Liver (tissue), 9 donors: Measurements from ENCODE around the gene TMEM259. TPM values are rescaled to one million over a fixed set of nuclear protein-coding genes. Genes with fewer than 3 reads are reported as not detected.

Experiments used
- DNase-seq: peaks from one replicate; pipeline ENCODE4 v3.0.0-alpha.2; 2017; ENCODE audit warnings: low spot score
- H3K27ac ChIP-seq, 2 donors: one replicate each; pipeline ENCODE4 v1.7.0; 2013; ENCODE audit warnings: inconsistent platforms in 2 of 2, low read length in 2 of 2, control low read depth in 1 of 2, low read depth in 1 of 2, mild to moderate bottlenecking in 1 of 2
- H3K27me3 ChIP-seq, 4 donors: one replicate each; pipeline versions ENCODE4 v1.6.1 to v1.7.0; 2013; ENCODE audit warnings: low read length in 3 of 4, inconsistent platforms in 1 of 4, mild to moderate bottlenecking in 1 of 4, moderate library complexity in 1 of 4; ENCODE audit not compliant: control insufficient read depth in 4 of 4, insufficient read depth in 4 of 4
- H3K36me3 ChIP-seq, 4 donors: one replicate each; pipeline versions ENCODE4 v1.6.1 to v1.7.0; 2013; ENCODE audit warnings: low read length in 3 of 4, mild to moderate bottlenecking in 3 of 4, low read depth in 1 of 4, moderate library complexity in 1 of 4; ENCODE audit not compliant: control insufficient read depth in 4 of 4, insufficient read depth in 3 of 4
- H3K4me1 ChIP-seq, 4 donors: one replicate each; pipeline versions ENCODE4 v1.6.1 to v1.7.0; 2013; ENCODE audit warnings: low read length in 3 of 4, mild to moderate bottlenecking in 3 of 4, moderate library complexity in 1 of 4; ENCODE audit not compliant: control insufficient read depth in 4 of 4, insufficient read depth in 4 of 4
- H3K4me3 ChIP-seq, 3 donors: one replicate each; pipeline versions ENCODE4 v1.6.1 to v1.7.0; 2013; ENCODE audit warnings: low read length in 3 of 3, control low read depth in 1 of 3, low read depth in 1 of 3, mild to moderate bottlenecking in 1 of 3
- H3K9ac ChIP-seq, 2 donors: one replicate each; pipeline ENCODE4 v1.7.0; 2013; ENCODE audit warnings: low read length in 2 of 2, mild to moderate bottlenecking in 2 of 2, moderate library complexity in 2 of 2, control low read depth in 1 of 2, low read depth in 1 of 2
- H3K9me3 ChIP-seq, 4 donors: one replicate each; pipeline versions ENCODE4 v1.6.1 to v1.7.0; 2013; ENCODE audit warnings: low read length in 3 of 4; ENCODE audit not compliant: control insufficient read depth in 4 of 4
- ATF3 ChIP-seq: IDR thresholded peaks from 2 replicates; pipeline ENCODE4 v1.6.1; 2016; ENCODE audit warnings: antibody characterized with exemption
- CTCF ChIP-seq: fragments of 150-350 bp; IDR thresholded peaks from 2 replicates; pipeline ENCODE4 v1.5.1; 2017; ENCODE audit warnings: improper control_type of control experiment, low read depth, low read length; ENCODE audit not compliant: missing input control
- EGR1 ChIP-seq, 2 donors: IDR thresholded peaks; 2 replicates each; pipeline ENCODE4 v1.6.1; 2016 to 2018; ENCODE audit warnings: antibody characterized with exemption in 2 of 2, low read depth in 2 of 2
- FOXA1 ChIP-seq: IDR thresholded peaks from 2 replicates; pipeline ENCODE4 v1.6.1; 2016; ENCODE audit warnings: antibody characterized with exemption
- FOXA2 ChIP-seq: IDR thresholded peaks from 2 replicates; pipeline ENCODE4 v1.6.1; 2016; ENCODE audit warnings: antibody characterized with exemption
- GABPA ChIP-seq, 2 donors: IDR thresholded peaks in 1 of 2; conservative IDR thresholded peaks in 1 of 2; 2 replicates each; pipeline ENCODE4 v1.6.1; 2016; ENCODE audit warnings: antibody characterized with exemption in 2 of 2, mild to moderate bottlenecking in 1 of 2, moderate library complexity in 1 of 2
- HNF4A ChIP-seq, 2 donors: conservative IDR thresholded peaks; 2 replicates each; pipeline ENCODE4 v1.6.1; 2016; ENCODE audit warnings: antibody characterized with exemption in 2 of 2, mild to moderate bottlenecking in 2 of 2
- HNF4G ChIP-seq: IDR thresholded peaks from 2 replicates; pipeline ENCODE4 v1.6.1; 2016; ENCODE audit warnings: antibody characterized with exemption
- JUND ChIP-seq, 2 donors: IDR thresholded peaks; 2 replicates each; pipeline ENCODE4 v1.6.1; 2016; ENCODE audit warnings: antibody characterized with exemption in 2 of 2
- MAX ChIP-seq: IDR thresholded peaks from 2 replicates; pipeline ENCODE4 v1.6.1; 2016; ENCODE audit warnings: antibody characterized with exemption
- NR2F2 ChIP-seq: IDR thresholded peaks from 2 replicates; pipeline ENCODE4 v1.6.1; 2016; ENCODE audit warnings: antibody characterized with exemption
- RAD21 ChIP-seq, 2 donors: IDR thresholded peaks; 2 replicates each; pipeline ENCODE4 v1.6.1; 2016; ENCODE audit warnings: antibody characterized with exemption in 2 of 2, mild to moderate bottlenecking in 2 of 2
- REST ChIP-seq: IDR thresholded peaks from 2 replicates; pipeline ENCODE4 v1.6.1; 2016; ENCODE audit warnings: antibody characterized with exemption, mild to moderate bottlenecking
- RXRA ChIP-seq, 2 donors: IDR thresholded peaks; 2 replicates each; pipeline ENCODE4 v1.6.1; 2017 to 2018; ENCODE audit warnings: antibody characterized with exemption in 2 of 2, mild to moderate bottlenecking in 1 of 2
- SP1 ChIP-seq: IDR thresholded peaks from 2 replicates; pipeline ENCODE4 v1.6.1; 2018; ENCODE audit warnings: antibody characterized with exemption, mild to moderate bottlenecking
- ZBTB33 ChIP-seq: IDR thresholded peaks from 2 replicates; pipeline ENCODE4 v1.6.1; 2016; ENCODE audit warnings: antibody characterized with exemption
- WGBS: extraction: QIAGEN DNeasy Blood & Tissue Kit; methylation state at CpG from one replicate; pipeline ENCODE4 v1.1.7; 2013; 5-methylcytosine and 5-hydroxymethylcytosine counted together
- polyA plus RNA-seq, 2 donors: library from polyadenylated mRNA; stranded (reverse) in 1 of 2; unstranded in 1 of 2; fragments of 200-250 nt in 1 of 2; fragments of >200 nt in 1 of 2; fragmentation: Nextera tagmentation in 1 of 2; extraction: Ambion mirVana in 1 of 2; gene quantifications; one replicate each; pipeline versions ENCODE4 v1.2.1 to v1.2.3, GENCODE V29; 2013 to 2015
- total RNA-seq, 2 donors: library from RNA; depleted of rRNA; stranded (reverse); fragments of >200 nt; gene quantifications; one replicate each; pipeline ENCODE4 v1.2.3, GENCODE V29; 2014
- donor health status: healthy.
- donor health status: healthy.
- donor health status: healthy.
- donor health status: healthy.
- donor health status: healthy.

The TMEM259 gene
- total and polyA plus RNA-seq, 4 donors, result 29.7 to 99.3 (median 57.3) TPM

- no peak overlapping the region for H3K9ac ChIP-seq
- H3K4me1 ChIP-seq, result no peaks in the 10 kb centered on the region
- no peaks in the 10 kb centered on the region for H3K27me3 ChIP-seq
- H3K36me3 ChIP-seq, result peaks cover 7 to 18% (median 8%) of the 10 kb centered on the region in 4 donors
- TF ChIP-seq JUND (IDR thresholded peaks at IDR 0.05), result no peak
- TF ChIP-seq SP1, result no peak
- TF ChIP-seq HNF4G, result no peak
- TF ChIP-seq NR2F2, result no peak
- no peak for TF ChIP-seq ZBTB33
- TF ChIP-seq HNF4A (conservative IDR thresholded peaks at IDR 0.05), result no peak
- no peak for TF ChIP-seq MAX
- no peak for TF ChIP-seq RAD21 (IDR thresholded peaks at IDR 0.05)
- no peak for TF ChIP-seq RXRA (IDR thresholded peaks at IDR 0.05)
- no peak for TF ChIP-seq ATF3
- no peak for TF ChIP-seq FOXA2
- no peak for TF ChIP-seq FOXA1
- peaks cover 2 to 5% (median 4%) of the 10 kb centered on the region in 4 donors for H3K9me3 ChIP-seq
- WGBS, result 94% methylated on average over 24 of the region's 24 CpGs
- no peak overlapping the region for H3K4me3 ChIP-seq
- no peak for DNase-seq
- no peak overlapping the region for H3K27ac ChIP-seq
These were observed 49.1 kb downstream of the TMEM259 start for GRCh38 chr19:971795-972194.

- no peaks in the 10 kb centered on the region for H3K4me1 ChIP-seq
- DNase-seq, result no peak
- H3K36me3 ChIP-seq, result peaks cover 7 to 23% (median 9%) of the 10 kb centered on the region in 4 donors
- no peak overlapping the region for H3K4me3 ChIP-seq
- TF ChIP-seq CTCF, result peak; percentile 29
- no peak for TF ChIP-seq HNF4G
- 97% methylated on average over 14 of the region's 14 CpGs for WGBS
- no peak overlapping the region for H3K27ac ChIP-seq
- H3K27me3 ChIP-seq, result no peaks in the 10 kb centered on the region
- peaks cover 2 to 5% (median 4%) of the 10 kb centered on the region in 4 donors for H3K9me3 ChIP-seq
- H3K9ac ChIP-seq, result no peak overlapping the region
These were observed 50.2 kb downstream of the TMEM259 start for GRCh38 chr19:970695-971094.

- DNase-seq, result no peak
- Histone ChIP-seq H3K9ac (no peak overlapping the region), H3K4me1 (no peaks in the 10 kb centered on the region), H3K36me3 (peaks cover 7 to 30% (median 8%) of the 10 kb centered on the region in 4 donors), H3K4me3 (no peak overlapping the region), H3K27ac (no peak overlapping the region), H3K27me3 (no peaks in the 10 kb centered on the region), H3K9me3 (peaks cover 2 to 5% (median 4%) of the 10 kb centered on the region in 4 donors)
- no peak for TF ChIP-seq SP1
- no peak for TF ChIP-seq HNF4G
- TF ChIP-seq CTCF, result no peak
- no peak for TF ChIP-seq REST
- TF ChIP-seq GABPA (IDR thresholded peaks at IDR 0.05 in 1 of 2, conservative IDR thresholded peaks at IDR 0.05 in 1 of 2), result no peak
- TF ChIP-seq RAD21 (IDR thresholded peaks at IDR 0.05), result no peak
- TF ChIP-seq FOXA2, result no peak
- TF ChIP-seq NR2F2, result no peak
- no peak for TF ChIP-seq EGR1 (IDR thresholded peaks at IDR 0.05; ENCODE audit: low read depth in 2 of 2)
- TF ChIP-seq ATF3, result no peak
- no peak for TF ChIP-seq RXRA (IDR thresholded peaks at IDR 0.05)
- 92% methylated on average over 17 of the region's 17 CpGs for WGBS
These were observed 54.3 kb downstream of the TMEM259 start for GRCh38 chr19:966485-967088.
